ENCODE data around the gene TMEM128. TPM values are rescaled to one million over a fixed set of nuclear protein-coding genes. Genes with fewer than 3 reads are reported as not detected.
"Not testable (repeated sequence)": the region's sequence is repeated elsewhere in the genome, so short reads cannot be mapped to it uniquely, and the experiment has no call there.

Gene TMEM128
- 21.0 and 28.0 TPM in 2 replicates for total RNA-seq (2014; rRNA removed; shearing (Covaris generic))

- peak; percentile 90 for DNase-seq (ENCODE audit: low read depth)
Observed at GRCh38 chr4:4248029-4248884, at the start of gene TMEM128. Gene TMEM128 (minus strand): TSS chr4:4248223. CDS start chr4:4248202, 21 bp downstream.

- DNase-seq (ENCODE audit: low read depth): no peak
Observed at GRCh38 chr4:4296283-4296846, 48.3 kb upstream of the TMEM128 start.

GRCh38 chr4:4293279-4293678, 45.3 kb upstream of the TMEM128 start:
- DNase-seq (ENCODE audit: low read depth): no peak

GRCh38 chr4:4289941-4290850, 42.2 kb upstream of the TMEM128 start, which contains the start of the genes LYAR and ZBTB49:
Gene LYAR (minus strand): TSS chr4:4290154. CDS start chr4:4283742, 6,412 bp downstream.
Gene ZBTB49 (plus strand): TSS chr4:4290251. CDS start chr4:4299946, 9,695 bp downstream.
- peak; percentile 90 for DNase-seq (ENCODE audit: low read depth)

- DNase-seq (ENCODE audit: low read depth): no peak
Observed at GRCh38 chr4:4289597-4289940, 41.5 kb upstream of the TMEM128 start.

- no peak for DNase-seq (ENCODE audit: low read depth)
Observed at GRCh38 chr4:4289055-4289454, 41.0 kb upstream of the TMEM128 start.

GRCh38 chr4:4288098-4288497, 40.1 kb upstream of the TMEM128 start:
- DNase-seq (ENCODE audit: low read depth): no peak

GRCh38 chr4:4284827-4285618, 37.0 kb upstream of the TMEM128 start:
- peak; percentile 20 for DNase-seq (ENCODE audit: low read depth)

- DNase-seq (ENCODE audit: low read depth): no peak
Observed at GRCh38 chr4:4281787-4282186, 33.8 kb upstream of the TMEM128 start.

GRCh38 chr4:4277531-4277930, 29.5 kb upstream of the TMEM128 start:
- DNase-seq (ENCODE audit: low read depth): no peak

GRCh38 chr4:4274226-4274625, 26.2 kb upstream of the TMEM128 start:
- DNase-seq (ENCODE audit: low read depth): no peak

- no peak for DNase-seq (ENCODE audit: low read depth)
Observed at GRCh38 chr4:4271912-4272311, 23.9 kb upstream of the TMEM128 start.

- DNase-seq (ENCODE audit: low read depth): no peak
Observed at GRCh38 chr4:4270529-4270928, 22.5 kb upstream of the TMEM128 start.

GRCh38 chr4:4269856-4270255, 21.8 kb upstream of the TMEM128 start:
- DNase-seq (ENCODE audit: low read depth): no peak

GRCh38 chr4:4269331-4269731, 21.3 kb upstream of the TMEM128 start:
- no peak for DNase-seq (ENCODE audit: low read depth)

- no peak for DNase-seq (ENCODE audit: low read depth)
Observed at GRCh38 chr4:4268776-4269175, 20.8 kb upstream of the TMEM128 start.

- no peak for DNase-seq (ENCODE audit: low read depth)
Observed at GRCh38 chr4:4267981-4268380, 20.0 kb upstream of the TMEM128 start.

GRCh38 chr4:4260185-4260751, 12.2 kb upstream of the TMEM128 start:
- peak; percentile 59 for DNase-seq (ENCODE audit: low read depth)

- DNase-seq (ENCODE audit: low read depth): no peak
Observed at GRCh38 chr4:4259484-4260100, 11.6 kb upstream of the TMEM128 start.

- DNase-seq (ENCODE audit: low read depth): not testable (repeated sequence)
Observed at GRCh38 chr4:4257705-4258104, 9.7 kb upstream of the TMEM128 start.

Data from M059J (cell line).